DMS79 treated with DMSO at 0.1 percent for 48 hours (cell line): ENCODE results near the gene SEM1.
"Not testable (repeated sequence)": the region's sequence is repeated elsewhere in the genome, so short reads cannot be mapped to it uniquely, and the experiment has no call there.

Source experiments
- DNase-seq: peaks from one replicate; lab custom pipeline; 2025; lab: John Stamatoyannopoulos, UW

SEM1 gene

DNA sequence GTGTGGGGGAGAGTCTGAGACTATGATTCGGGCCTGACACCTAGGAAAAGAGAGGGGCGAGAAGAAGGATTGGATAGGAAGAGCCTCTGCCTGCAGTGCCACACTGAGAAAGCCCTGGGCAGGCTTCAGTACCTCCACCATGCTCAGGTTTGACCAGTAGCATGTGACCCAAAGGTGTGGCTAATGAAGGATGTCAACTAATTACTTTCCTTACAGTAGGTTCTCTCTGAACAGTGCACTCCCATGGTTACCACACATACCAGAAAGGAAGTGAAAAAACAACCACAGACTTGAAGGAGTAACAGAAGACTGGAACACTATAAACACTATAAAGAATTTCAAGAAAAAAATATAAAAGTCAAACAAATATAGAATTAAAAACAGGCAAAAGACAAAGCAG, 46.2 kb downstream of the SEM1 start:
- no peak for DNase-seq

DNA sequence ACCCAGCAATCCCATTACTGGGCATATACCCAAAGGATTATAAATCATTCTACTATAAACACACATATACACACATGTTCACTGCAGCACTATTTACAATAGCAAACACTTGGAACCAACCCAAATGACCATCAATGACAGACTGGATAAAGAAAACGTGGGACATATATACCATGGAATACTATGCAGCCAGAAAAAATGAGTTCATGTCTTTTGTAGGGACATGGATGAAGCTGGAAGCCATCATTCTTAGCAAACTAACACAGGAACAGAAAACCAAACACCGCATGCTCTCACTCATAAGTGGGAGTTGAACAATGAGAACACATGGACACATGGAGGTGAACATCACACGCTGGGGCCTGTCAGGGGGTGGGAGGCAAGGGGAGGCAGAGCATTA, 47.5 kb downstream of the SEM1 start:
- not testable (repeated sequence) for DNase-seq

DNA sequence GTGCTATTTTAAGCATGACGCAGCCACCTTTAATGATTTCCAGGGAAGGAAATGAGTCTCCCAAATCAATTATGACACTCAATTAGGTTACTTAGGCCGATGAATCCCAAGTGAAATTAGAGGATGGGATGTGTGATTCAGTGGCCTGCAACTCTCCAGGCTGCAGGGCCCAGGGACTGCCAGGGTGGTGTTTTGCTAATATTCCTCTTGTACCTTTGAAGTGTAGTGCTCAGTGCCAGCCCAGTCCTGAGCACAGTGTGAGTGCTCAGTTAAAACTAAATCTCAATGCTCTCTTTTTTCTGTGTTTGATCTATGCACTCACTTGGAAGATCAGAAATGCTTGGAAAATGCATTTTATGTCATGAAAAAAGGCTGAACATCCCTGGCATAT, 51.6 kb downstream of the SEM1 start:
- DNase-seq: no peak

DNA sequence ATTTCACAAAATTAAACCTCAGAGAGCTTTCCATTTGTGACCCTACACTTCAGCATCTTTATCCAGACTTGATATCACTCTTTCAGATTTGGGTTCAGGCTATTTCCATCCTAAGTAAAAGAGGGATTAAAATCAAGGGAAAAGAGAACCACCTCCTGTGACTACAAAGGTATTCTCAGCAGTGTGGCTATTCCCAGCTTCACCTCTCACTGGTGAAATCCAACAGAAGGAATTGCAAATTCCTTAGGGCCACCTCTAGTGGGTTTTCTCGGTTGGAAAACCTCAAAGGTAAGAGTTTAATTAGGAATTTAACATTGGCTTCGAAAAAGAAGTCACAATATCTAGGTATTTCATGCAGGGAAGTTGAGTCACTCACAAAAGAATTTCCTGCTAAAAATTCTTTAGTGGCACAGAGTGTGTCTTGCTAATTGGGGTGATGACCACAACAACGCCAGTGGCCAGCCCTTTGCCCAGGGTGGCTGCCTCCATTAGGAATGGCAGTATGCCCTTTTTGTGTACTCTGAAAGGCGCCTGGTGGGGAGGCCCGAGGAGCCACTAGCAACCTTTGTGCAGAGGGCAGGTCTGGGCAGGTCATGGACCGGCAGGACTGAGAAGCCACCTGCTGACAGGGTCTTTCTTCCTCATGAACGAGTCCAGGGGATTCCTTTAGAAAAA, 52.2 kb downstream of the SEM1 start:
- DNase-seq: no peak

DNA sequence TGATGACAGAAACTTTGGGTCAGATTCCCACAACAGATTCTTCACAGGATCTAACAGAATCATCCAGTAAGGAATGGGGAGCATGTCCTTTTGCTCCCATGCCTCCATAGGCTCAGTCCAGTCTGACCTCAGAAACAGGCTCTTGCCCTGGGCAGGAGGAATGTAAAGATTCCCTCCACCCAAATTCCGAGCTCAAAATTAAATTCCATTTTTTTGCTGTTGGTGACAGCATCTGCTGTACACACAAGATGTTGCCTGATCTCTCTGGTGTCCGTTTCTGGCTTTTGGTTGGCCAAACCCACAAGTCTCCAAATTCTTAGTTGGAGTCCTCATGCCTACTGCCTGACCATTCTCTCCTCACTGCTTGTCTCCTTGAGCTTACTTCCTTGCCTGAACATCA, 53.7 kb downstream of the SEM1 start:
- no peak for DNase-seq

DNA sequence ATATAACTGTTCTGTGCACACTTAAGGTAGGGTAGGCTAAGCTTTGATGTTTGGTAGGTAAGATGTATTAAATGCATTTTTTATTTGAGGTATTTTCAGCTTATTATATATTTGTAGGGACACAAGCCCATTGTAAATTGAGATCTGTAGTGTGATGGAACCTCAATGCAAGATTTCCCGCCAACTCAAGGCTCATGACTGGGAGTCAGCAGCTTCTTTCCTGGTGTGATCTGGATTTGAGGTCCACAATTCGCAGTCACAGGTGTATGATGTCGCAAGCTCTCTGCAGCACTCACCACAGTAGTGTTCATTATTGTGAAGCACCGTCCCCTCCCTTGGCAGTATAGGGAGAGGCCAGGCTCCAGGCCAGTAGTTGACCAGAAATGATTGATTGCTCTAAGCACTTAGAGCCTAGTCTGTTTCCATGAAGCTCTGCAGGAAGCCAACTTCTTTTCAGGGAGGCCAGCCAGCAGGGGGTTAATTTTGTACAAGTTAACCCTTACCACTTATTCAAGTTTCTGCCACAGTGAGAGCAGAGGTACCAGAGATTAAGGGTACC, 54.9 kb downstream of the SEM1 start:
- DNase-seq: no peak

DNA sequence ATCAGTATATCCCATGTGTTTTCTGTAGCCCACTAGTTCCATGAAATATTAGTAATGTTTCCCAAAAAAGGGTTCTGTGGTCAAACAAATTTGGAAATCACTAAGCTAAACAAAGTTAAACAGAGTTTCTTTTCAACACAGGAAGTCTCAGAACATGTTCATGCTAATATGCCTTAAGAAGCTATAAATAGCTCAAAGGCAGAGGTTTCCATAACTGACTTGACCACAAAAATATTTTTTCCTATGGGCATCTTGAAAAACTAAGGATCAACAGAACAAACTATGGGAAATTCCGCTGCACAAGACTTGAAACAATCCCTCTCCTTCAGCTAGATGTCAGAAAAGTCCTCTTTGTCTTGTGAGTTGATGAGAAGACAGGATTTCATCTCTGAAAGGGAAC, 59.7 kb downstream of the SEM1 start:
- no peak for DNase-seq

DNA sequence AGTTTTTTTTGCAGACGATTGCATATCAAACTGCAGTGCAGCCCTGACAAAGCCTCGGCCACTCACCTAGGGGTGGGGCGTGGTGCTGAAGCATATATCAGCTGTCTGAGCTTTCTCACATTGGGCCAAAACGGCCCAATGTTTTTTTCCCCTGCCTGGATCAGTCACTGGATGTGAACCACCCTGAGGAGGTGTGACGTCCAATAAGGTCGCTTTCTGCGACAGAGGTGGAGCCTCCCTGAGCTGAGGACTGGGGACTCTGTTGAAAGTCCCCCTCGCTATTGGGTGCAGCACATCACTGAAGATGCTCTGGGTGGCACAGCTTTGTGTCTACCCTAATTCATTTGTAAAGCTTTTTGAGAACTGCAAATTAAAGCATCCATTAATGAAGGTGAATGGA, 60.9 kb downstream of the SEM1 start:
- DNase-seq: no peak

DNA sequence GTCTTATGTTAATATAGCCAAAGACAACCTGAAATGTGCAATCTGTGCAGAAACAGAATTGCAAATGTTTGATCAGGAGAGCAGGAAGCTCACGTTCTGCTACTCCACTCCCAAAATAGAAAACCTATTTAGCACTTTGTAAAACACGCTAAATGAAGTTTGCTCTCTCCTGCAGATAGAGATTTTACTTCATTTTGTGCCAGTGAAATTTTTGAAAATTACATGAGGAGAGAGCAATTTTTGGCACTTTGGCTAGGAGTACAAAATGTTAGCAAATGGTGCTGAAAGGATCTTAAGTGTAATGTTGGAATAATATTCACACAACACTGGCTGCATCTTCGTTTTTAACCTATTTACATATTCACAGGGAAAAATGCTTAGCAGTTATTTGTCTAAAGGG, 61.9 kb downstream of the SEM1 start:
- no peak for DNase-seq

DNA sequence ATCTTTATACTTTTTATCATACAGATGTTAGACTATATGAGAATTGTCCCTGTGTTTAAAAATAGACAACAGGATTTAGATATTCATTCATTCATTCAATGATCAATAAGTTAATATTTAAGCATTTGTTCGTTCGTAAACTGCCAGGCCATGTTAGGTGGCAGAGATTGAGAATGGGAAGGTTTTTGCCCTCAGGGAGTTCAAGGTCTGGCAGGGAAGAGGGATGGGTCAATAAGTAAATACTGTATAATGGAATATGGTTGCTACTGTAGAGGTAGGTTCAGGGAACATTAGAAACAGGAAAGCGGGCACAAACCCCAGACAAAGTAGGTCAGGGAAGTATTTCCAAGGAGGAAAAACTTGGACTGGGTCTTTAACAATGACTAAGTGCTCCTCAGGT, 64.6 kb downstream of the SEM1 start:
- no peak for DNase-seq

DNA sequence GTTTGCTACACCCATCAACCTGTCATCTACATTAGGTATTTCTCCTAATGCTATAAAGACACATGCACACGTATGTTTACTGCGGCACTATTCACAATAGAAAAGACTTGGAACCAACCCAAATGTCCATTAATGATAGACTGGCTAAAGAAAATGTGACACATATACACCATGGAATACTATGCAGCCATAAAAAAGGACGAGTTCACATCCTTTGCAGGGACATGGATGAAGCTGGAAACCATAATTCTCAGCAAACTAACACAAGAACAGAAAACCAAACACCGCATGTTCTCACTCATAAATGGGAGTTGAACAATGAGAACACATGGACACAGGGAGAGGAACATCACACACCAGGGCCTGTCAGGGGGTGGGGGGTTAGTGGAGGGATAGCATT, 66.2 kb downstream of the SEM1 start:
- DNase-seq: not testable (repeated sequence)

DNA sequence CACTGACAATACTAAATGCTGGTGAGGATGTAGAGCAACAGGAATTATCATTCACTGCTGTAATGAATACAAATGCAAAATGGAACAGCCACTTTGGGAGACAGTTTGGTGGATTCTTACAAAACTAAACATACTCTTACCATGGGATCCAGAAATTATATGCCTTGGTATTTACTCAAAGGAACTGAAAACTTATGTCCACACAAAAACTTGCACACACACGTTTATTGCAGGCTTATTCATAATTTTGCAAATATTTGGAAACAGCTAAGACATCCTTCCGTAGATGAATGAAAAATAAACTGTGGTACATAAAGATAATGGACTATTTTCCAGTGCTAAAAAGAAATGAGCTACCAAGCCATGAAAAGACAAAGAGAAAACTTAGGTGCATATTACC, 69.6 kb downstream of the SEM1 start:
- no peak for DNase-seq
